ENCODE data around the gene NPVF. TPM values are rescaled to one million over a fixed set of nuclear protein-coding genes. Genes with fewer than 3 reads are reported as not detected.

NPVF gene, protein sequence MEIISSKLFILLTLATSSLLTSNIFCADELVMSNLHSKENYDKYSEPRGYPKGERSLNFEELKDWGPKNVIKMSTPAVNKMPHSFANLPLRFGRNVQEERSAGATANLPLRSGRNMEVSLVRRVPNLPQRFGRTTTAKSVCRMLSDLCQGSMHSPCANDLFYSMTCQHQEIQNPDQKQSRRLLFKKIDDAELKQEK
- total RNA-seq: not detected
- not detected for polyA plus RNA-seq
- long read RNA-seq, donor 1: 0 reads
- long read RNA-seq, donor 2: 0 reads
- long read RNA-seq, donor 3: 0 reads

DNA sequence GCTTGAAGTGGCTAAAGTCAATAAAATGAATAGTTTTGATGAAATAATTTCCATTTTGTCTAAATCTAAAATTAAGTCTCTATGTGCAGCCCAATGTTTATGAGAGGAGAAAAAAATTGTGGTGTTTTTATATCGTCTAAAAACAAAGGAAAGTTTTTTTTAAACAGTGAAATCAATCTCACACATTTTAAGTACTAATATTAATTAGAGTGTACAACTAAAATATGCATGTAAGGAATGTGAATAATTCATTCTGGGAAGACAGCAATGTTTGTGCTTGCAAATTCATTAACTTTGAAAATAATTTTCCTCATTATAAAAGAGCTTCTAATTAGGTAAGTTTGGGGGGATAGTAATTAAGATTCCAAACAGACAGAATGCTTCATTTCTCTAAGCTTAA, at the start of gene NPVF:
Gene NPVF (minus strand): TSS at position 101 of the 400 bp plus-strand sequence. CDS start 47 bp downstream, at position 54.
- Histone ChIP-seq H3K27me3 (peaks cover 0 to 20% (median 14%) of the 10 kb centered on the region in 7 donors), H3K36me3 (no peaks in the 10 kb centered on the region), H3K4me1 (no peaks in the 10 kb centered on the region), H3K4me3 (no peak within 1 kb of the TSS), H3K27ac (no peak within 1 kb of the TSS), H3K9me3 (peaks cover 0 to 8% (median 0%) of the 10 kb centered on the region in 11 donors)
- intact Hi-C loops (cut with DNase I): no loop called here
- 74 to 89% methylated on average over 1 of the region's 1 CpG for WGBS, 2 donors
- TF ChIP-seq, protein P1, sequence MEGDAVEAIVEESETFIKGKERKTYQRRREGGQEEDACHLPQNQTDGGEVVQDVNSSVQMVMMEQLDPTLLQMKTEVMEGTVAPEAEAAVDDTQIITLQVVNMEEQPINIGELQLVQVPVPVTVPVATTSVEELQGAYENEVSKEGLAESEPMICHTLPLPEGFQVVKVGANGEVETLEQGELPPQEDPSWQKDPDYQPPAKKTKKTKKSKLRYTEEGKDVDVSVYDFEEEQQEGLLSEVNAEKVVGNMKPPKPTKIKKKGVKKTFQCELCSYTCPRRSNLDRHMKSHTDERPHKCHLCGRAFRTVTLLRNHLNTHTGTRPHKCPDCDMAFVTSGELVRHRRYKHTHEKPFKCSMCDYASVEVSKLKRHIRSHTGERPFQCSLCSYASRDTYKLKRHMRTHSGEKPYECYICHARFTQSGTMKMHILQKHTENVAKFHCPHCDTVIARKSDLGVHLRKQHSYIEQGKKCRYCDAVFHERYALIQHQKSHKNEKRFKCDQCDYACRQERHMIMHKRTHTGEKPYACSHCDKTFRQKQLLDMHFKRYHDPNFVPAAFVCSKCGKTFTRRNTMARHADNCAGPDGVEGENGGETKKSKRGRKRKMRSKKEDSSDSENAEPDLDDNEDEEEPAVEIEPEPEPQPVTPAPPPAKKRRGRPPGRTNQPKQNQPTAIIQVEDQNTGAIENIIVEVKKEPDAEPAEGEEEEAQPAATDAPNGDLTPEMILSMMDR (IDR thresholded peaks at IDR 0.05): no peak
- ATAC-seq (no peak), DNase-seq (no peak)

DNA sequence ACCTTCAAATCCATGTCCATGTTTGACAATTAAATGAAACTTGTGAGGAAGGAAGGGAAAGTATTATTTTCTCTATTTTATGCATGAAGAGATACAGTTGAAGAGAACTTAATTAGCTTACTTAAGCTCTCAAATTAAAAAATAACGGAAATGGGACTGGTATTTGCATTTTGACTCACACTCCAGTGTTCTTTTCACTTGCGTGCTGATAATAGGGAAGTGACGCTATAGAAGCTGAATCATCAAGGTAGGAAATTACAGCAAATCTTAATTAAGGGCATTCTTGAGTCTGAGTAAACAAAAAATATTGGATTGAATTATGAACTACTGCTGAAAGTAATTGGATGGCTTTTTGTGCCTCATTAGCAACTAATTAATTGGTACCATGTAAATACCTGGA, 44.0 kb upstream of the NPVF start:
- DNase-seq (no peak), ATAC-seq (no peak)
- WGBS, 2 donors: 85 to 87% methylated on average over 3 of the region's 3 CpGs
- Histone ChIP-seq H3K9me3 (no peaks in the 10 kb centered on the region), H3K27ac (no peak overlapping the region), H3K27me3 (no peaks in the 10 kb centered on the region), H3K4me3 (no peak overlapping the region), H3K4me1 (no peaks in the 10 kb centered on the region), H3K36me3 (no peaks in the 10 kb centered on the region)
- TF ChIP-seq, protein P1 (IDR thresholded peaks at IDR 0.05): no peak
- intact Hi-C loops (cut with DNase I): no loop called here

DNA sequence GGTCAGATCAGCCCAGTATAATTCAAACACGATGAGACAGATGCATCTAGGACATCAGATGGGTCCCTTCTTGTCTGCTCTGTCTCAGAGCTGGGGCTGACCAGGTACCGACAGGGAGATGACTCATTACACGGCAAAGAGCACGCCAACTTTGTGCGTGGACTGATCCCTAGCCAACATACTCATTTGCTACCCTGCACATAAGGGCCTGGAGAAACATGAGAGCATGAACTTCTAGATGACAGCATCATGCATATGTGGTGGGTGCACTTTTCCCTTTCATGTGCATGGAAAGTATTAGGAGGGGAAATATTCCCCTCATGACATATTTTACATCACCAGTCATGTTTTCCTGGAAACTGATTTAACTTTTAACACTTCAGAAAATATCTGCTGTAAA, 35.1 kb upstream of the NPVF start:
- Histone ChIP-seq H3K27ac (no peak overlapping the region), H3K4me1 (peaks cover 0 to 27% (median 0%) of the 10 kb centered on the region in 9 donors), H3K4me3 (no peak overlapping the region), H3K36me3 (no peaks in the 10 kb centered on the region), H3K27me3 (peaks cover 0 to 11% (median 0%) of the 10 kb centered on the region in 7 donors), H3K9me3 (no peaks in the 10 kb centered on the region)
- 90 to 95% methylated on average over 5 of the region's 5 CpGs for WGBS, 2 donors
- TF ChIP-seq, protein P1 (IDR thresholded peaks at IDR 0.05): no peak
- intact Hi-C loops (cut with DNase I): loop anchor here in 5 of 10 donors (2.0 to 10.0 kb wide), 4 partner anchors 299 to 591 kb away; no protein-coding TSS in a partner anchor
- DNase-seq (no peak), ATAC-seq (peak in 1 of 8 donors; percentile 29)

DNA sequence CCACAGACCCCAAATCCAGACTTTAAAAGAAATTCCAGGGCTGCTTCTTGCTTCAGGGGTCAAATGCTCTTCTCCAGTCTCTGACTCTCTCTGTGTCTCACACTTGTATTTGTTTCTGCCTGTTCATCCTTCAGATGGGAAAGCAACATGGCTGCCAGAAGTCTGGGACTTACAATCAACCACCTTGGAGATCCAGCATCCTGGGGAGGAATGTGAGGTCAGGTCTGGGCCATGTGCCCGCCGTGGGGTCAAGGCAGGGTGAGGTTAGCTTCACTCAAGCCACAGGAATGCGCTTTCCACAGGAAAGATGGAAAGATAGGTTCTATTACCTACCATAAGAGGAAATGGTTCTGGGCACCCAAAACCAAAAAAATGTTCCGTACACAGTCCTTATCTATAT, 34.3 kb upstream of the NPVF start:
- Histone ChIP-seq H3K27me3 (peaks cover 0 to 11% (median 0%) of the 10 kb centered on the region in 7 donors), H3K27ac (no peak overlapping the region), H3K4me3 (no peak overlapping the region), H3K9me3 (no peaks in the 10 kb centered on the region), H3K4me1 (peaks cover 0 to 27% (median 0%) of the 10 kb centered on the region in 9 donors), H3K36me3 (no peaks in the 10 kb centered on the region)
- ATAC-seq (no peak), DNase-seq (no peak)
- 63 to 86% methylated on average over 4 of the region's 4 CpGs for WGBS, 2 donors
- TF ChIP-seq, protein P1 (IDR thresholded peaks at IDR 0.05): no peak
- intact Hi-C loops (cut with DNase I): loop anchor here in 5 of 10 donors (2.0 to 10.0 kb wide), 4 partner anchors 300 to 592 kb away; no protein-coding TSS in a partner anchor
